H1 (cell line): ENCODE data around the gene RPL18A. TPM values are rescaled to one million over a fixed set of nuclear protein-coding genes. Genes with fewer than 3 reads are reported as not detected.
A peak's percentile ranks its signal among the peaks of the same experiment; 100 is the strongest.

Source experiments
- CTCF ChIA-PET: fragments of 300-600 bp; sonication (Branson Sonifier 250); formaldehyde crosslinking; loops from one replicate; lab custom pipeline; 2021; ENCODE audit not compliant: partially characterized antibody; lab: Charles Lee
- POLR2A ChIA-PET: fragments of 300-600 bp; sonication (Branson Sonifier 250); formaldehyde crosslinking; loops from one replicate; lab custom pipeline; 2021; ENCODE audit warnings: inconsistent platforms; ENCODE audit not compliant: partially characterized antibody; lab: Charles Lee
- DNase-seq, 2 experiments: peaks; one replicate each; pipeline versions ENCODE4 v3.0.0 to v3.0.0-alpha.2; 2010 to 2022; ENCODE audit warnings: low spot score in 2 of 2, low read depth in 1 of 2, mixed read lengths in 1 of 2
- FAIRE-seq: peaks from 2 replicates; lab custom pipeline; 2011; peaks lifted over from hg19 to GRCh38; lab: Jason Lieb, UNC
- H2AFZ ChIP-seq: 2 replicates; pipeline ENCODE4 v1.8.1; 2012; ENCODE audit warnings: low read length, inconsistent platforms
- H2AK5ac ChIP-seq: 2 replicates; pipeline ENCODE4 v1.6.1; 2013; ENCODE audit warnings: low read depth, low read length
- H2BK120ac ChIP-seq: replicated peaks from 2 replicates; pipeline ENCODE3; 2013; ENCODE audit warnings: low read depth, low read length, inconsistent platforms
- H2BK12ac ChIP-seq: 2 replicates; pipeline ENCODE4 v1.6.1; 2013; ENCODE audit warnings: low read depth, low read length
- H2BK15ac ChIP-seq: 2 replicates; pipeline ENCODE4 v1.6.1; 2013; ENCODE audit warnings: low read length
- H2BK20ac ChIP-seq: 2 replicates; pipeline ENCODE4 v1.6.1; 2013; ENCODE audit warnings: low read length
- H2BK5ac ChIP-seq: 2 replicates; pipeline ENCODE4 v1.6.1; 2013; ENCODE audit warnings: low read depth, low read length
- H3K14ac ChIP-seq: 2 replicates; pipeline ENCODE4 v1.6.1; 2013; ENCODE audit warnings: inconsistent platforms; ENCODE audit not compliant: insufficient read length
- H3K18ac ChIP-seq: 2 replicates; pipeline ENCODE4 v1.6.1; 2013; ENCODE audit warnings: low read length; ENCODE audit errors: extremely low read depth
- H3K23ac ChIP-seq: 2 replicates; pipeline ENCODE4 v1.6.1; 2013; ENCODE audit warnings: inconsistent platforms; ENCODE audit not compliant: insufficient read length
- H3K23me2 ChIP-seq: 2 replicates; pipeline ENCODE4 v1.6.1; 2013; ENCODE audit warnings: low read depth, low read length
- H3K27ac ChIP-seq: 2 replicates; pipeline ENCODE4 v1.6.1; 2011; ENCODE audit warnings: low read depth, low read length, inconsistent platforms
- H3K27me3 ChIP-seq, 4 experiments: replicated peaks in 1 of 4; 1 replicate in 1 of 4; 2 replicates in 3 of 4; pipeline versions ENCODE4 v1.6.1 to v1.8.1; 2011 to 2013; ENCODE audit warnings: low read length in 3 of 4, mild to moderate bottlenecking in 3 of 4, inconsistent platforms in 2 of 4, mixed read lengths in 2 of 4, moderate library complexity in 1 of 4; ENCODE audit not compliant: control insufficient read depth in 3 of 4, insufficient read depth in 3 of 4; ENCODE audit errors: extremely low read depth in 1 of 4
- H3K36me3 ChIP-seq, 4 experiments: 2 replicates each; pipeline versions ENCODE4 v1.6.1 to v1.8.1; 2011 to 2013; ENCODE audit warnings: mild to moderate bottlenecking in 4 of 4, low read length in 3 of 4, moderate library complexity in 2 of 4, control low read depth in 1 of 4, inconsistent platforms in 1 of 4; ENCODE audit not compliant: insufficient read depth in 4 of 4, control insufficient read depth in 2 of 4
- H3K4ac ChIP-seq: replicated peaks from 2 replicates; pipeline ENCODE3; 2013; ENCODE audit warnings: low read length, low read depth, mixed read lengths, inconsistent platforms; ENCODE audit not compliant: insufficient read length
- H3K4me1 ChIP-seq, 4 experiments: replicated peaks in 1 of 4; 1 replicate in 1 of 4; 2 replicates in 3 of 4; pipeline versions ENCODE4 v1.6.1 to v1.8.1; 2011 to 2013; ENCODE audit warnings: low read length in 3 of 4, inconsistent platforms in 2 of 4, mixed read lengths in 1 of 4; ENCODE audit not compliant: insufficient read depth in 4 of 4, control insufficient read depth in 3 of 4
- H3K4me2 ChIP-seq, 2 experiments: 2 replicates each; pipeline versions ENCODE4 v1.6.1 to v1.8.1; 2011 to 2013; ENCODE audit warnings: low read depth in 2 of 2, low read length in 2 of 2, control low read depth in 1 of 2, inconsistent platforms in 1 of 2, mild to moderate bottlenecking in 1 of 2; ENCODE audit not compliant: insufficient read depth in 1 of 2
- H3K4me3 ChIP-seq, 4 experiments: fragments of 200-600, 300-600 bp in 1 of 4; sonication (generic), shearing (Covaris generic), sonication (Bioruptor Twin) in 1 of 4; 2 replicates each; pipeline versions ENCODE4 v1.5.1 to v1.8.1; 2011 to 2016; ENCODE audit warnings: low read length in 4 of 4, low read depth in 3 of 4, control low read depth in 2 of 4, inconsistent platforms in 2 of 4, mild to moderate bottlenecking in 2 of 4, mixed read lengths in 1 of 4, moderate library complexity in 1 of 4; ENCODE audit not compliant: insufficient read depth in 2 of 4; ENCODE audit errors: extremely low read depth in 1 of 4
- H3K56ac ChIP-seq: replicated peaks from 2 replicates; pipeline ENCODE3; 2013; ENCODE audit warnings: low read depth, mild to moderate bottlenecking, mixed read lengths, low read length, inconsistent platforms; ENCODE audit not compliant: insufficient read length
- H3K79me1 ChIP-seq: 2 replicates; pipeline ENCODE4 v1.6.1; 2013; ENCODE audit warnings: low read depth, low read length, control low read depth
- H3K79me2 ChIP-seq, 2 experiments: 2 replicates each; pipeline versions ENCODE4 v1.6.1 to v1.8.1; 2012 to 2013; ENCODE audit warnings: low read length in 2 of 2, mild to moderate bottlenecking in 2 of 2, inconsistent platforms in 1 of 2; ENCODE audit not compliant: insufficient read depth in 2 of 2, control insufficient read depth in 1 of 2
- H3K9ac ChIP-seq, 4 experiments: replicated peaks in 1 of 4; 1 replicate in 1 of 4; 2 replicates in 3 of 4; pipeline versions ENCODE4 v1.6.1 to v1.8.1; 2011 to 2013; ENCODE audit warnings: low read depth in 3 of 4, low read length in 3 of 4, control low read depth in 2 of 4, mild to moderate bottlenecking in 2 of 4, moderate library complexity in 2 of 4, inconsistent platforms in 1 of 4; ENCODE audit errors: extremely low read depth in 1 of 4
- H3K9me3 ChIP-seq, 2 experiments: 2 replicates each; pipeline versions ENCODE4 v1.6.1 to v1.8.1; 2012 to 2013; ENCODE audit warnings: mild to moderate bottlenecking in 2 of 2, moderate library complexity in 2 of 2, control low read depth in 1 of 2, inconsistent platforms in 1 of 2, low read depth in 1 of 2, low read length in 1 of 2, mixed read lengths in 1 of 2; ENCODE audit not compliant: insufficient read depth in 2 of 2
- H4K20me1 ChIP-seq, 2 experiments: replicated peaks in 1 of 2; 2 replicates each; pipeline versions ENCODE3 to v1.8.1; 2011 to 2013; ENCODE audit warnings: inconsistent platforms in 2 of 2, low read length in 2 of 2, mild to moderate bottlenecking in 1 of 2; ENCODE audit not compliant: insufficient read depth in 2 of 2, control insufficient read depth in 1 of 2
- H4K5ac ChIP-seq: 2 replicates; pipeline ENCODE4 v1.6.1; 2013; ENCODE audit warnings: low read length, low read depth, mixed read lengths, inconsistent platforms; ENCODE audit not compliant: insufficient read length
- H4K8ac ChIP-seq: 2 replicates; pipeline ENCODE4 v1.8.0; 2013; ENCODE audit warnings: mild to moderate bottlenecking, moderate library complexity, low read length, inconsistent platforms; ENCODE audit not compliant: insufficient read depth; ENCODE audit errors: extremely low read depth
- H4K91ac ChIP-seq: replicated peaks from 2 replicates; pipeline ENCODE3; 2013; ENCODE audit warnings: low read length, mixed read lengths, inconsistent platforms; ENCODE audit not compliant: insufficient read length
- ASH2L ChIP-seq: fragments of 200-600, 300-600 bp; sonication (generic); IDR thresholded peaks from one replicate; pipeline ENCODE4 v1.7.1; 2017; ENCODE audit warnings: low read length
- CREB1 ChIP-seq: IDR thresholded peaks from 2 replicates; pipeline ENCODE4 v1.6.1; 2012; ENCODE audit warnings: inconsistent platforms
- CTBP2 ChIP-seq: IDR thresholded peaks from 2 replicates; pipeline ENCODE4 v1.7.0; 2011; ENCODE audit warnings: borderline replicate concordance, mild to moderate bottlenecking, moderate library complexity, mixed read lengths, low read length; ENCODE audit not compliant: insufficient read depth, insufficient read length
- CTCF ChIP-seq, 3 experiments: IDR thresholded peaks; 1 replicate in 2 of 3; 2 replicates in 1 of 3; pipeline versions ENCODE4 v1.5.1 to v1.6.1; 2011; ENCODE audit warnings: low read length in 3 of 3, mild to moderate bottlenecking in 3 of 3, inconsistent platforms in 2 of 3, low read depth in 1 of 3, moderate library complexity in 1 of 3; ENCODE audit not compliant: insufficient read depth in 1 of 3; ENCODE audit errors: control extremely low read depth in 1 of 3
- EZH2 ChIP-seq: fragments of 200-600 bp; sonication (generic); IDR thresholded peaks from 2 replicates; pipeline ENCODE4 v1.7.1; 2012; ENCODE audit warnings: low read depth, mild to moderate bottlenecking, moderate library complexity, low read length, inconsistent platforms; ENCODE audit not compliant: severe bottlenecking
- MAFK ChIP-seq: IDR thresholded peaks from 2 replicates; pipeline ENCODE4 v1.6.1; 2012; ENCODE audit warnings: low read depth, mild to moderate bottlenecking, improper control_type of control experiment, low read length
- SRF ChIP-seq: IDR thresholded peaks from 2 replicates; pipeline ENCODE4 v1.6.1; 2011; ENCODE audit warnings: mild to moderate bottlenecking, low read depth, low read length, moderate library complexity
- YY1 ChIP-seq: IDR thresholded peaks from 2 replicates; pipeline ENCODE4 v1.6.1; 2011; ENCODE audit warnings: low read depth, mild to moderate bottlenecking, low read length
- WGBS, 2 experiments: shearing (Covaris generic) in 1 of 2; methylation state at CpG; one replicate each; pipeline versions ENCODE4 v1.1.6 to v1.1.7; 2013 to 2015; ENCODE audit warnings: low lambda C conversion rate in 2 of 2, mixed read lengths in 2 of 2, inconsistent platforms in 1 of 2, low coverage in 1 of 2, missing lambda C conversion rate in 1 of 2; ENCODE audit not compliant: insufficient replicate concordance in 2 of 2, insufficient coverage in 1 of 2, insufficient read length in 1 of 2; ENCODE audit errors: extremely low coverage in 1 of 2, missing lambda C conversion rate in 1 of 2; 5-methylcytosine and 5-hydroxymethylcytosine counted together
- polyA plus RNA-seq, 7 experiments: library from polyadenylated mRNA; depleted of rRNA in 3 of 7; stranded (reverse) in 5 of 7; unstranded in 2 of 7; fragments of >200 nt in 5 of 7; fragments of 200-250 nt in 2 of 7; gene quantifications; 1 replicate in 5 of 7; 2 replicates in 1 of 7; 4 replicates in 1 of 7; pipeline versions ENCODE4 v1.2.1 to v1.2.3, GENCODE V29; 2011 to 2013; ENCODE audit warnings: missing spikeins in 2 of 7, mixed read lengths in 2 of 7
- total RNA-seq: library from RNA; stranded (reverse); fragmentation: NEBNext Ultra II Directional; extraction: Animal tissue kit (Norgen Biotek cat#: 25700); gene quantifications from 2 replicates; pipeline ENCODE4 v1.2.1, GENCODE V29; 2021

RPL18A gene
- total and polyA plus RNA-seq, 2 of the 8 experiments (the other 6 are each of a cell fraction or from before 2014, with no cell fraction given), result 2,749 to 3,938 TPM

- no peak overlapping the region for H3K27ac ChIP-seq
- no peaks in the 10 kb centered on the region; the same call in 1 of the 2 replicates for H3K79me1 ChIP-seq
- peaks cover 0 to 2% (median under 1%) of the 10 kb centered on the region in 4 experiments; a peak in 3 of 8 replicates for H3K36me3 ChIP-seq
- H3K79me2 ChIP-seq, result peaks cover 6 to 8% of the 10 kb centered on the region in 2 experiments
- CTCF ChIA-PET, result interaction anchor here (0.6 to 3.6 kb wide), 33 partner anchors 8 to 267 kb away, joined by 3 to 19 read pairs (median 4); partner anchors contain the start of gene CCDC124
- 35% methylated on average over 29 of the region's 29 CpGs; no CpG with 5 or more reads in 1 of the 2 experiments for WGBS, 2 experiments
- no peak overlapping the region for H4K5ac ChIP-seq
- no peak overlapping the region for H2BK5ac ChIP-seq
- no peak overlapping the region for H2BK15ac ChIP-seq
- H3K9me3 ChIP-seq, result no peaks in the 10 kb centered on the region
- no peak overlapping the region for H3K4me2 ChIP-seq
- FAIRE-seq, result peak; percentile 72
- no peak overlapping the region for H2BK20ac ChIP-seq
- no peaks in the 10 kb centered on the region; a peak in 2 of 7 replicates for H3K4me1 ChIP-seq
- H2AFZ ChIP-seq, result no peak overlapping the region
- H3K56ac ChIP-seq, result no peak overlapping the region
- H2BK120ac ChIP-seq, result no peak overlapping the region
- H3K9ac ChIP-seq, result no peak overlapping the region
- H2BK12ac ChIP-seq, result no peak overlapping the region
- peak overlapping the region; percentile 53; the same call in 1 of the 2 replicates for H4K8ac ChIP-seq
- no peak overlapping the region for H4K91ac ChIP-seq
- no peak overlapping the region for H3K4ac ChIP-seq
- H3K4me3 ChIP-seq, result no peak overlapping the region
- H3K14ac ChIP-seq, result no peak overlapping the region
- peaks cover 4% of the 10 kb centered on the region; the same call in 1 of the 2 replicates for H3K23me2 ChIP-seq
- H4K20me1 ChIP-seq, result peaks cover 0 to 1% of the 10 kb centered on the region in 2 experiments
- no peak overlapping the region for H3K18ac ChIP-seq
- H3K23ac ChIP-seq, result no peak overlapping the region
- peak in 1 of 2 experiments; percentile 99 for DNase-seq
- POLR2A ChIA-PET, result interaction anchor here (0.7 to 12.1 kb wide), 4 partner anchors 7 to 299 kb away, joined by 3 to 141 read pairs (median 3); partner anchors contain the start of gene RPL18A
- no peak overlapping the region for H2AK5ac ChIP-seq
- H3K27me3 ChIP-seq, result no peaks in the 10 kb centered on the region
- TF ChIP-seq ASH2L (no peak), EZH2 (no peak), YY1 (0 out of 2 replicates have a peak, but pooled peaks have one; percentile 18), MAFK (no peak), CTCF (IDR thresholded peaks at IDR 0.05; ENCODE audit: control extremely low read depth in 1 of 3, insufficient read depth in 1 of 3, low read depth in 1 of 3, low read length in 3 of 3) (peak; percentile 96 to 99 (median 99)), CREB1 (0 out of 2 replicates have a peak, but pooled peaks have one; percentile 34), CTBP2 (no peak), SRF (no peak)
Measured at GRCh38 chr19:17855280-17856152, 4.2 kb upstream of the RPL18A start.
